Nephron (organoid): Measurements from ENCODE around the gene RPP40.
A peak's percentile ranks its signal among the peaks of the same experiment; 100 is the strongest.

Experiments used
- H3K27ac Mint-ChIP-seq, 3 experiments: 2 replicates each; pipeline ENCODE4 v1.8.0; 2020; ENCODE audit warnings: mixed read lengths in 3 of 3, mild to moderate bottlenecking in 2 of 3, moderate library complexity in 1 of 3
- H3K27me3 Mint-ChIP-seq: 2 replicates; pipeline ENCODE4 v1.8.0; 2021; ENCODE audit warnings: low read depth, mild to moderate bottlenecking, moderate library complexity, mixed read lengths
- H3K36me3 Mint-ChIP-seq: 2 replicates; pipeline ENCODE4 v1.8.0; 2020; ENCODE audit warnings: low read depth, mixed read lengths
- H3K4me1 Mint-ChIP-seq: 2 replicates; pipeline ENCODE4 v1.8.0; 2020; ENCODE audit warnings: mixed read lengths
- H3K4me3 Mint-ChIP-seq, 3 experiments: 2 replicates each; pipeline ENCODE4 v1.8.0; 2020; ENCODE audit warnings: mild to moderate bottlenecking in 3 of 3, mixed read lengths in 3 of 3, moderate library complexity in 2 of 3
- H3K9me3 Mint-ChIP-seq: 2 replicates; pipeline ENCODE4 v1.8.0; 2020; ENCODE audit warnings: mixed read lengths
- TF ChIP-seq, protein P1 (sequence below), 3 experiments: fragments of 200-600 bp; sonication (generic); IDR thresholded peaks; one replicate each; pipeline ENCODE4 v1.5.0; 2021; ENCODE audit warnings: antibody characterized with exemption in 3 of 3; ENCODE audit not compliant: unreplicated experiment in 3 of 3

Gene RPP40

DNA sequence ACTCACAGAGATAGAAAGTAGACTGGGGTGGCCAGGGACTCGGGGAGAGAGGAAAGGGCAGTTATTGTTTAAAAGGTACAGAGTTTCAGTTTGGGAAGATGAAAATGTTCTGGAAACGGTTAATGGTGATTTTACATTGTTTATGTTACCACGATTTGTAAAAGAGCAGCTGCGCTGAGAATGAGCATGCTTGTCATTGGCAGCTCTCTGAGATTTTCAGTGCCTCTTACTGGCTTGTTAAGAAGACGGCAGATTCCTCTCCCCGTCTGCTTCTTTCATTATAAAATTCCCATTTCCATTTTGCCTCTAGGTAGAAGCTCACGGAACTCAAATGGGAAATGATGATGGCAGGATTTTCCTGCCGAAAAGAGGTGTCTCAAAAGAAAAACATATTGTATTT, 41.6 kb upstream of the RPP40 start:
- no peak overlapping the region for H3K27ac Mint-ChIP-seq
- H3K4me1 Mint-ChIP-seq = no peaks in the 10 kb centered on the region
- H3K9me3 Mint-ChIP-seq = peaks cover 26% of the 10 kb centered on the region
- TF ChIP-seq, protein P1, sequence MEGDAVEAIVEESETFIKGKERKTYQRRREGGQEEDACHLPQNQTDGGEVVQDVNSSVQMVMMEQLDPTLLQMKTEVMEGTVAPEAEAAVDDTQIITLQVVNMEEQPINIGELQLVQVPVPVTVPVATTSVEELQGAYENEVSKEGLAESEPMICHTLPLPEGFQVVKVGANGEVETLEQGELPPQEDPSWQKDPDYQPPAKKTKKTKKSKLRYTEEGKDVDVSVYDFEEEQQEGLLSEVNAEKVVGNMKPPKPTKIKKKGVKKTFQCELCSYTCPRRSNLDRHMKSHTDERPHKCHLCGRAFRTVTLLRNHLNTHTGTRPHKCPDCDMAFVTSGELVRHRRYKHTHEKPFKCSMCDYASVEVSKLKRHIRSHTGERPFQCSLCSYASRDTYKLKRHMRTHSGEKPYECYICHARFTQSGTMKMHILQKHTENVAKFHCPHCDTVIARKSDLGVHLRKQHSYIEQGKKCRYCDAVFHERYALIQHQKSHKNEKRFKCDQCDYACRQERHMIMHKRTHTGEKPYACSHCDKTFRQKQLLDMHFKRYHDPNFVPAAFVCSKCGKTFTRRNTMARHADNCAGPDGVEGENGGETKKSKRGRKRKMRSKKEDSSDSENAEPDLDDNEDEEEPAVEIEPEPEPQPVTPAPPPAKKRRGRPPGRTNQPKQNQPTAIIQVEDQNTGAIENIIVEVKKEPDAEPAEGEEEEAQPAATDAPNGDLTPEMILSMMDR (IDR thresholded peaks at IDR 0.05; ENCODE audit: unreplicated experiment in 3 of 3) = no peak
- peaks cover 5% of the 10 kb centered on the region for H3K27me3 Mint-ChIP-seq
- H3K4me3 Mint-ChIP-seq = no peak overlapping the region
- peaks cover 10% of the 10 kb centered on the region for H3K36me3 Mint-ChIP-seq

DNA sequence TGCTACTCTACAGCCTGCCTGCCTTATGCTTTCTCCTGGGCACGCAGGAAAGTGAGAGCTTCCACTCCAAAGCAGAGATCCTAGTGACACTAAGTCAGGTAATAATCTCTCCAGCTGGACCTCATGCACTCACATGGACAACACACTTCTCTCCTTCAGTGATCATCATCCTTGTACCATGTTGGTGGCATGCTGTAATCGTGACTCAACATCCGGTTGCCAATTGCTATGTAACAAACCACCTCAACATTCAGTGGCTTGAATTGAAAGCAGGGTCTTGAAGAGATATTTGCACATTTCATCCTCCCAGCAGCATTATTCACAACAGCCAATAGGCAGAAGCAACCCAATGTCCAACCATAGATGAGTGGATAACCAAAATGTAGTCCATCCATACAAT, 41.0 kb upstream of the RPP40 start:
- Mint-ChIP-seq H3K9me3 (peaks cover 20% of the 10 kb centered on the region), H3K36me3 (peaks cover 9% of the 10 kb centered on the region), H3K27ac (no peak overlapping the region), H3K27me3 (peaks cover 5% of the 10 kb centered on the region), H3K4me3 (no peak overlapping the region), H3K4me1 (no peaks in the 10 kb centered on the region)
- TF ChIP-seq, protein P1 (IDR thresholded peaks at IDR 0.05; ENCODE audit: unreplicated experiment in 3 of 3) = no peak

DNA sequence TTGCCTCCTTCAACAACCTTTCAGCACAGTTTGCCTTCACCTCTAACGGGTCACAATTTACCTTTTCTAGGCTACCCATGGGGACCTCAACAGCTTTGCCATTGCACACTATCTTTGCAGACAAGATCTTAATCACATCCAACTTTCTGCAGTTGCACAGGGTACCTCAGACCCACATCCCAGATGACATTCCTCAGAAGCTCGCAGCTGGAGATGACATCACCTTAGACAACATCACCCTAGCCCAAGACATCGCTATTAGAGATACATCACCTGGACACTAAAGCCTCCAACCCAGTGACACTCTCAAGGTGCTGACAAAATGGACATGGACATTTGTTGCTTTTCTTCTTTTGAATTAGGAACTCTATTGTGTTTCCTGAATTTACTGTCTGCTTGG, 38.6 kb upstream of the RPP40 start:
- Mint-ChIP-seq H3K27ac (no peak overlapping the region), H3K27me3 (peaks cover 5% of the 10 kb centered on the region), H3K36me3 (peaks cover 5% of the 10 kb centered on the region), H3K4me1 (no peaks in the 10 kb centered on the region), H3K4me3 (no peak overlapping the region), H3K9me3 (peaks cover 4% of the 10 kb centered on the region)
- TF ChIP-seq, protein P1 (IDR thresholded peaks at IDR 0.05; ENCODE audit: unreplicated experiment in 3 of 3) = no peak

DNA sequence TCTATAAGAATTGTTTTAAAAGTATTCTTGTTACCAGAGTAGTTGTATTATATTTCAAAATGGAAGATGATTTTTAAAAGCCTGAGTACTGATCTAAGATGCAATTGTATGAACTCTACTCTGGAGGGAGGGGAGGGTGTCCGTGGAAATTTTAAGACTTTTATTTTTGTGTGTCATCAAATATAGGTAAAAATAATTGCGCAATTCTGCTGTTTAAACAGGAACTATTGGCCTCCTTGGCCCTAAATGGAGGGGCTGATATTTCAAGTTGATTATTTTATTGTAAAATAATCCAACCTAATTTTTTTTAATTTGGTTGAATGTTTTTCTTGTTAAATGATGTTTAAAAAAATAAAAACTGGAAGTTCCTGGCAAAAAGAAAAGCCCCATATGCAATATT, 38.1 kb upstream of the RPP40 start:
- peaks cover 5% of the 10 kb centered on the region for H3K27me3 Mint-ChIP-seq
- no peak overlapping the region for H3K4me3 Mint-ChIP-seq
- H3K9me3 Mint-ChIP-seq = peaks cover 2% of the 10 kb centered on the region
- H3K4me1 Mint-ChIP-seq = no peaks in the 10 kb centered on the region
- peaks cover 5% of the 10 kb centered on the region for H3K36me3 Mint-ChIP-seq
- H3K27ac Mint-ChIP-seq = no peak overlapping the region
- TF ChIP-seq, protein P1 (IDR thresholded peaks at IDR 0.05; ENCODE audit: unreplicated experiment in 3 of 3) = no peak

DNA sequence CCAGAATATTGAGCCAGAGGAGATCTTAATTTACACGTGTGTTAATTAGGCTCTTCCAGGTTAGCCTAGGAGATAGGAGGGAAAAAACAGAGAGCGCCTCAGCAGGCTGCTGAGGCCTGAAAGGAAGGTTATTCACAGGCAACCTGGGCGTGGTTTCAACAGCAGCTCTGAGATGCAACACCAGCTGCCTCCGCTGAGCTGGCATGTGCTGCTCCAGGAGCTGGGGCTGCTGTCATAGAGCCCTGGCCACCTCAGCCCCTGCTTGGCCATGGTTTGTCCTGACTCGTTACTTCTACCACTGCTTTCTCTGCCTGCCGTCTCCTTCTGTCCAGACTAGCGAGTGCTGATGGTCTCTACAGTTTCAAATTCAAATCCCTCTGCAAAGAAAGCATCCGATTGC, 32.4 kb upstream of the RPP40 start:
- H3K4me3 Mint-ChIP-seq = no peak overlapping the region
- no peaks in the 10 kb centered on the region for H3K36me3 Mint-ChIP-seq
- peaks cover 24% of the 10 kb centered on the region for H3K4me1 Mint-ChIP-seq
- no peak overlapping the region for H3K27ac Mint-ChIP-seq
- no peaks in the 10 kb centered on the region for H3K9me3 Mint-ChIP-seq
- TF ChIP-seq, protein P1 (IDR thresholded peaks at IDR 0.05; ENCODE audit: unreplicated experiment in 3 of 3) = no peak
- H3K27me3 Mint-ChIP-seq = peaks cover 4% of the 10 kb centered on the region

DNA sequence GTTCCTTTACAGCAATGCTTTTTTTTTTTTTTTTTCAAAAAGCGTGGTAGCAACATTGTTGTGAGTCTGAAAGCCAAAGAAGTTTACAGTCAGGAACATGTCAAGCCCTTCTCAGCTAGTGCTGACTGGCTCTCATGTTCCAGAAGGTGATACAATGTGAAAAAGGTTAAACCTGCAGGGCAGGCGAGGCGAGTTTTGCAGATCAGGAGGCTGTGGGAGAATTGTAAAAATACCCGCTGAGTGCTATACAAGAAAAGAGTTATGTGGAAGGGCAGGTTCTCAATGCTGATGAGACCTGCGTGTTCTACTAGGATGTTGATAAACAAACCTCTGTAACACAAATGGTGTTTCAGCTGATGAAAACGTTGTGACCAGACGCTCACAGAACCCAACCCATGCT, 30.9 kb upstream of the RPP40 start:
- TF ChIP-seq, protein P1 (IDR thresholded peaks at IDR 0.05; ENCODE audit: unreplicated experiment in 3 of 3) = no peak
- Mint-ChIP-seq H3K27me3 (peaks cover 4% of the 10 kb centered on the region), H3K36me3 (no peaks in the 10 kb centered on the region), H3K4me3 (no peak overlapping the region), H3K9me3 (no peaks in the 10 kb centered on the region), H3K4me1 (peaks cover 31% of the 10 kb centered on the region), H3K27ac (peak overlapping the region in 1 of 3 experiments; percentile 34)
